ENCODE results near the gene NOS1. TPM values are rescaled to one million over a fixed set of nuclear protein-coding genes. Genes with fewer than 3 reads are reported as not detected.

Gene NOS1
- total RNA-seq, 1 experiment from 2014 or later, result 131 TPM

GRCh38 chr12:117359029-117359845, 2.2 kb downstream of the NOS1 start:
- Histone ChIP-seq H3K27me3 (no peaks in the 10 kb centered on the region), H3K27ac (no peak overlapping the region), H3K9me3 (replicated peaks) (no peaks in the 10 kb centered on the region), H3K4me1 (no peaks in the 10 kb centered on the region), H3K4me3 (no peak overlapping the region), H3K36me3 (peaks cover 5% of the 10 kb centered on the region; the same call in 1 of the 2 replicates)
- no peak for DNase-seq

GRCh38 chr12:117356048-117356447, 5.4 kb downstream of the NOS1 start:
- Histone ChIP-seq H3K4me3 (no peak overlapping the region), H3K27me3 (no peaks in the 10 kb centered on the region), H3K27ac (no peak overlapping the region), H3K9me3 (replicated peaks) (no peaks in the 10 kb centered on the region), H3K36me3 (no peaks in the 10 kb centered on the region; the same call in 1 of the 2 replicates), H3K4me1 (no peaks in the 10 kb centered on the region)
- no peak for DNase-seq

DNA sequence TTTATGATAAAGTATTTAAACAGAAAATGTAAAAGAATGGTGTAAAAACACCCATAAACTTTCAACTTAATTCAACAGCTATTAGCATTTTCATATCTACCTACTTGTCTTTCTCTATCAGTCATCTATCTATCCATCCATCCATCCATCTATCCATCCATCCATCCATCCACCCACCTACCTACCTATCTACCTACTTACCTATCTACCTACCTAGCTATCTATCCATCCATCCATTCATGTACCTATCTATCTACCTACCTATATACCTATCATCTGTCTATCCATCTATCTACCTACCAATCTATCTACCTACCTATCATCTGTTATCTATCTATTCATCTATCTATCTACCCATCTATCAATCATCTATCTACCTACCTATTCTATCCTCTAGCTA, 8.5 kb downstream of the NOS1 start:
- Histone ChIP-seq H3K27ac (no peak overlapping the region), H3K9me3 (replicated peaks) (no peaks in the 10 kb centered on the region), H3K36me3 (peaks cover 4% of the 10 kb centered on the region; the same call in 1 of the 2 replicates), H3K27me3 (no peaks in the 10 kb centered on the region), H3K4me3 (no peak overlapping the region), H3K4me1 (no peaks in the 10 kb centered on the region)
- DNase-seq, result no peak

- no peak overlapping the region for H3K27ac ChIP-seq
Observed at GRCh38 chr12:117352206-117352605, 9.2 kb downstream of the NOS1 start.

GRCh38 chr12:117350140-117350539, 11.3 kb downstream of the NOS1 start:
- DNase-seq, result no peak
- Histone ChIP-seq H3K4me3 (no peak overlapping the region), H3K27me3 (no peaks in the 10 kb centered on the region), H3K36me3 (peaks cover 4% of the 10 kb centered on the region), H3K4me1 (no peaks in the 10 kb centered on the region), H3K9me3 (replicated peaks) (no peaks in the 10 kb centered on the region), H3K27ac (no peak overlapping the region)

More at GRCh38 chr12:117352206-117352605, 9.2 kb downstream of the NOS1 start:
- no peak for DNase-seq
- H3K36me3 ChIP-seq, result peaks cover 4% of the 10 kb centered on the region
- H3K4me3 ChIP-seq, result no peak overlapping the region
- no peaks in the 10 kb centered on the region for H3K9me3 ChIP-seq (replicated peaks)
- no peaks in the 10 kb centered on the region for H3K4me1 ChIP-seq
- H3K27me3 ChIP-seq, result no peaks in the 10 kb centered on the region

- Histone ChIP-seq H3K27ac (no peak overlapping the region), H3K9me3 (replicated peaks) (no peaks in the 10 kb centered on the region), H3K36me3 (peaks cover 11% of the 10 kb centered on the region), H3K4me1 (no peaks in the 10 kb centered on the region), H3K27me3 (no peaks in the 10 kb centered on the region), H3K4me3 (no peak overlapping the region)
- no peak for DNase-seq
Observed at GRCh38 chr12:117347588-117347987, 13.8 kb downstream of the NOS1 start.

DNA sequence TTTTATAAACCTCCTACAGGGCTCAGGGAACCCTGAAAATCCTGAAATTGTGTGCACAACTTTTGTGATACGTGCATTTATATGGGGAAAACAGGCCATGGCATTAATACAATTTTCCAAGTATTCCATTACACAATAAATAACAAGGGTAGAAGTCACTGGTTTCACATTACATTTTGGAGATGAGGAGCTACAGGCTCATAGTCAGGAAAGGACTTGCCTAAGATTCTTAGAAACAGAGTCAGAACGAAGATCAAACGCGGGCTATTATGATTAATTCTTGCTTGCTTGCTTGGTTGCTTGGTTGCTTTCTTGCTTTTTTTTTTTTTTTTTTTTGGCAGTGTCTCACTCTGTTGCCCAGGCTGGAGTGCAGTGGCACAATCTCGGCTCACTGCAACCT, 16.7 kb downstream of the NOS1 start:
- Histone ChIP-seq H3K4me1 (no peaks in the 10 kb centered on the region), H3K9me3 (replicated peaks) (no peaks in the 10 kb centered on the region), H3K27ac (no peak overlapping the region), H3K36me3 (peaks cover 9% of the 10 kb centered on the region), H3K27me3 (no peaks in the 10 kb centered on the region), H3K4me3 (no peak overlapping the region)
- no peak for DNase-seq

DNA sequence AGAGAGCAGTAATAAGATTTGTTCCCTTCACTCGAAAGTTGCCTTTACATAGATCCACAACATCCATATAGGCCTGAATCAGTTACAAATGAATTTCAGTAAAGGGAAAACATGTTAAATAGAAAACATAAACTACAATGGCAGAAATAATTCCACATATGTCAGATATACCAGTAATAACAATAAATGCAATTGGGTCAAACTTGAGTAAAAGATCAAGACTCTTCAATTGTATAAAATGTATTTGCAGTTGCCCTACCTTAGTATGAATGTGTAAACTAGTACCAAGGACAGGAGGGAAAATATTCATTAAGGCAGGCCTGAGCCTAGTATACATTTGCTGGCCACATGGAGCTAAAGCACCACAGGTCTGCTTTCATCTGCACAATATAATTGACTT, 17.6 kb downstream of the NOS1 start:
- Histone ChIP-seq H3K4me1 (no peaks in the 10 kb centered on the region), H3K36me3 (peaks cover 9% of the 10 kb centered on the region), H3K4me3 (no peak overlapping the region), H3K27me3 (no peaks in the 10 kb centered on the region), H3K9me3 (replicated peaks) (no peaks in the 10 kb centered on the region), H3K27ac (no peak overlapping the region)
- DNase-seq, result no peak

DNA sequence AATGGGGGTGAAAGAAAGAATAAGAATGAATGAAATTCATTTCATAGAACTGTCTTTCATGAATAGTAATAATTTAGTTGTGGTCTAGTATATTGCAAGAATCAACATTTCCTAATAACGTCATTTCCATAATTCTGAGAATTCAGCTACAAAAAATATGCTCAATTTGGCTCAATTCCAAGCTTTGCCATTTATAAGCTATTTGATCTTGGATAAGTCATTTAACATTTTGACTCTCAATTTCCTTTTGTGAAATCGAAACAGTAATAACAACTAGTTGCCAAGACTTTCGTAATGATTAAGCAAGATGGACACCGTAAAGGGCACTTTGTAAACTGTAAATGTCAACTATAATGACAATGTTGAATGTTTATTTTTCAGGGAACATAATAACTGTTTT, 18.1 kb downstream of the NOS1 start:
- Histone ChIP-seq H3K4me3 (no peak overlapping the region), H3K36me3 (peaks cover 9% of the 10 kb centered on the region)
- DNase-seq, result no peak

DNA sequence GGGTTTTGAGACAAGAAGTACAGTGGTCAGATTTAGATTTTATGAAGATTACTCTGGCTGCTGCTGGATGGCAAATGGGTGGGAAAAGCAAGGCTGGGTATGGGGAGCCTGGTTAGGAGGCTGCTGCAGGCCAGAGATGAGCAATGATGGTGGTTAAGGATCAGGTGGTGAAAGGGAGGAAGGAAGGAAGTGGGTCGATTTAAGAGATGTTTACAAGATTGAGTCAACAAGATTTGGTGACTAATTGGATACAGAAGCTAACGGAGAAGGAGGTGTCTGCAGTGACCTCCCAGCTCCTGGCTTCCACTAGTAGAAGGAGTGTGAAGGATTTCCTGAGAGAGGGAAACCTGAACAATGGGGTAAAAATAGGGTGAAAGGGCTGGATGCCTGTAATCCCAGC, 18.7 kb downstream of the NOS1 start:
- Histone ChIP-seq H3K4me3 (no peak overlapping the region), H3K9me3 (replicated peaks) (no peaks in the 10 kb centered on the region), H3K27me3 (no peaks in the 10 kb centered on the region), H3K4me1 (no peaks in the 10 kb centered on the region), H3K27ac (no peak overlapping the region), H3K36me3 (peaks cover 9% of the 10 kb centered on the region; the same call in 1 of the 2 replicates)
- no peak for DNase-seq

More for the DNA sequence above, 18.1 kb downstream of the NOS1 start:
- Histone ChIP-seq H3K27ac (no peak overlapping the region), H3K27me3 (no peaks in the 10 kb centered on the region), H3K4me1 (no peaks in the 10 kb centered on the region), H3K9me3 (replicated peaks) (no peaks in the 10 kb centered on the region)

- no peak for DNase-seq
- Histone ChIP-seq H3K4me1 (no peaks in the 10 kb centered on the region), H3K9me3 (replicated peaks) (no peaks in the 10 kb centered on the region), H3K36me3 (peaks cover 9% of the 10 kb centered on the region; the same call in 1 of the 2 replicates), H3K27ac (no peak overlapping the region), H3K4me3 (no peak overlapping the region), H3K27me3 (no peaks in the 10 kb centered on the region)
Observed at GRCh38 chr12:117342247-117342646, 19.2 kb downstream of the NOS1 start.

GRCh38 chr12:117339104-117339503, 22.3 kb downstream of the NOS1 start:
- Histone ChIP-seq H3K27me3 (no peaks in the 10 kb centered on the region), H3K9me3 (replicated peaks) (no peaks in the 10 kb centered on the region), H3K36me3 (peaks cover 5% of the 10 kb centered on the region; the same call in 1 of the 2 replicates), H3K27ac (no peak overlapping the region), H3K4me3 (no peak overlapping the region), H3K4me1 (no peaks in the 10 kb centered on the region)
- no peak for DNase-seq

DNA sequence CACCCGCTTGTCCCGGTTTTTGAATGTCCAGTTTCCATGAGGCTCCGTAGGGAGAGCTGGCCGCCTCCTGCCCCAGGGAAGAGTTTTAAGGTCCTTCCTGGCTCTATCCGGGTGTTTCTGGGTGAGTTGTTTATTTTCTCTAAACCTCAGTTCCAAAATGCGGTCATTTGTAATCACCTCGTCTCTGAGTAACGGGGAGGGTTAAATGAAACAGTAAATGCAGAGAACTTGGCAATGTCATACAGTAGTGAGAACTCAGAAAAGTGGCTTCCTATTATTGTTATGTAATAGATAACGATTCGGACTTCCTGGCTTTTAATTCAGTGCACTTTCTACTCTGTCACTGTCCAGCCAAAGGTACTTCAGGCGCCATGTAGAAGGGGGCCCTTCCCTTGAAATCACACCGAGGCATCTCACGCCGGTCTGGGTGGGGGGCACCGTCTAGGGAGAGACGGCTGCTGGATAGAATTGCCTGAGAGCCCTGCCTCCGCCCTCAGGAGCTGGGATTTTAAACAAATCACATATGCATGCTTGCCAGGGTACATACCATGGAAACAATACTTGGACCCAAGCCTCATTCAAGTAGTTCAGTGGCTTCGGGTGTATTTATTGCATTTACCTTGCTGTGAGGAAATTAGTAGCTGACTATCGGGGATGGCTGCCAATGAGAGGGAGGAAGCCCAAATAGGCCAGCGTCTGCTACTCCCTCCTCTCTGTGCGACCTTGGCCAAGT, 26.4 kb downstream of the NOS1 start:
- no peak for DNase-seq
- no peaks in the 10 kb centered on the region for H3K9me3 ChIP-seq (replicated peaks)
- no peaks in the 10 kb centered on the region for H3K4me1 ChIP-seq
- no peaks in the 10 kb centered on the region for H3K27me3 ChIP-seq
- no peak overlapping the region for H3K27ac ChIP-seq
- no peak overlapping the region for H3K4me3 ChIP-seq
- peaks cover 7% of the 10 kb centered on the region for H3K36me3 ChIP-seq

- no peaks in the 10 kb centered on the region for H3K4me1 ChIP-seq
- H3K27me3 ChIP-seq, result no peaks in the 10 kb centered on the region
- no peaks in the 10 kb centered on the region for H3K9me3 ChIP-seq (replicated peaks)
- no peak for DNase-seq
- H3K27ac ChIP-seq, result no peak overlapping the region
- no peak overlapping the region for H3K4me3 ChIP-seq
- H3K36me3 ChIP-seq, result peaks cover 7% of the 10 kb centered on the region
Observed at GRCh38 chr12:117334051-117334450, 27.4 kb downstream of the NOS1 start.

DNA sequence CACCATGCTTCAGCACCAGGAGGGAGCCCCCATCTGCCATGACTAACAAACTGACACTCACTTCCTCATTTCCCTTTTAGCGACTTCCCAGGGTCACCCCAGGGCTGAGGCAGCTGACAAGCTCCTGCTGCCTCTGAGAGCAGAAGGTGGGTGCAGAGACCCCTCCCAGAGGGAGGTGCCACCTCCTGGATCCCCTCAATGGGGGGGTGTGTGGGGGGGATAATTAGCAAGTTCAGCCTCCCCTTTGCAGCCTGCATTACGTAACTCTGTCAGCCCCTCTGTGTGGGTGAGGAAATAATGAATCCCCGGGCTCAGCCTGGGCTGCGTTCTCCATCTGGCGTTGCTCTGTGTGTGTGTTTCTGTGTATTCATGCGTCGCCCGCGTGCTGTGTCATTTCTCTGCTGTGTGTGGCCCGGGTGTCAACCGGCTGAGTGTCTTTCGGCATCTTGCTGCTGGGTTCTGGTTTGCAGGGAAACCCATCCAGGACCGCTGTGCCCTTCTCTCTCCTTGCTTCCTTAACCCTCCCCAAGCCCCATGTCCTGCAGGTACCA, 28.0 kb downstream of the NOS1 start:
- no peak for DNase-seq
- Histone ChIP-seq H3K4me1 (no peaks in the 10 kb centered on the region), H3K27ac (no peak overlapping the region), H3K9me3 (replicated peaks) (no peaks in the 10 kb centered on the region), H3K27me3 (no peaks in the 10 kb centered on the region), H3K36me3 (peaks cover 7% of the 10 kb centered on the region), H3K4me3 (no peak overlapping the region)
